ENCODE results near the gene UACA. TPM values are rescaled to one million over a fixed set of nuclear protein-coding genes. Genes with fewer than 3 reads are reported as not detected.

The UACA gene
- total and polyA plus RNA-seq, 9 of the 15 experiments (the other 6 are each of a cell fraction or from before 2014, with no cell fraction given), result 0.06 to 0.33 (median 0.15) TPM; not detected in 5

GRCh38 chr15:70766597-70766996 is 3.2 kb upstream of the UACA start:
- FAIRE-seq (no peak), DNase-seq (ENCODE audit: extremely low read depth in 1 of 4, low spot score in 3 of 4) (no peak), ATAC-seq (no peak)
- Histone ChIP-seq H3K9me3 (replicated peaks; ENCODE audit: control insufficient read depth, insufficient read depth, low read depth, low read length) (no peaks in the 10 kb centered on the region), H3K4me2 (ENCODE audit: insufficient read depth, low read length) (no peak overlapping the region), H3K4me3 (no peak overlapping the region), H3K36me3 (ENCODE audit: control insufficient read depth, insufficient read depth, low read length) (no peaks in the 10 kb centered on the region), H3K9me1 (ENCODE audit: control insufficient read depth, insufficient read depth, low read length) (no peaks in the 10 kb centered on the region), H3K79me2 (ENCODE audit: control insufficient read depth, insufficient read depth, low read length) (no peaks in the 10 kb centered on the region), H3K27me3 (ENCODE audit: control insufficient read depth in 2 of 2, insufficient read depth in 2 of 2, low read length in 2 of 2) (no peaks in the 10 kb centered on the region; a peak in 2 of 5 replicates), H3K27ac (ENCODE audit: extremely low read depth, low read depth, low read length) (no peak overlapping the region), H2AFZ (ENCODE audit: low read depth, low read length) (no peak overlapping the region), H3K4me1 (replicated peaks in 1 of 2; ENCODE audit: control insufficient read depth in 2 of 2, insufficient read depth in 2 of 2, low read length in 2 of 2) (peaks cover 0 to 11% of the 10 kb centered on the region in 2 experiments; a peak in 2 of 5 replicates), H3K9ac (ENCODE audit: insufficient read depth in 1 of 2, low read depth in 2 of 2, low read length in 2 of 2) (no peak overlapping the region), H4K20me1 (replicated peaks; ENCODE audit: control insufficient read depth, insufficient read depth, low read length) (no peaks in the 10 kb centered on the region)
- 0% methylated on average over 6 of the region's 6 CpGs for WGBS (ENCODE audit: insufficient coverage, low coverage, missing lambda C conversion rate)
- in situ Hi-C loops (cut with MboI), result no loop called here
- no TSS peak for BruUV-seq (replicated peaks)
- ChIA-PET POLR2A (no interaction called here), CTCF (ENCODE audit: low intra/inter-chr PET ratio) (no interaction called here)
- intact Hi-C loops (cut with micrococcal nuclease), result no loop called here
- TF ChIP-seq NCOA1 (IDR thresholded peaks at IDR 0.05; ENCODE audit: low read depth) (no peak), CXXC5 (CRISPR knock-in tag; IDR thresholded peaks at IDR 0.05) (no peak), MED1 (CRISPR knock-in tag; IDR thresholded peaks at IDR 0.05; ENCODE audit: borderline replicate concordance) (no peak), ZNF740 (CRISPR knock-in tag; IDR thresholded peaks at IDR 0.05) (no peak), ZNF740 (tag; IDR thresholded peaks at IDR 0.05) (no peak), ARHGAP35 (IDR thresholded peaks at IDR 0.05; ENCODE audit: partially characterized antibody) (no peak), IFI16 (CRISPR knock-in tag; IDR thresholded peaks at IDR 0.05) (no peak), ZFP36 (IDR thresholded peaks at IDR 0.05; ENCODE audit: low read depth, low read length, partially characterized antibody) (no peak), STAT6 (CRISPR knock-in tag; IDR thresholded peaks at IDR 0.05) (no peak), KDM5B (IDR thresholded peaks at IDR 0.05; ENCODE audit: insufficient replicate concordance, low read depth, low read length) (no peak), ZNF280B (CRISPR knock-in tag; IDR thresholded peaks at IDR 0.05) (no peak), SNIP1 (IDR thresholded peaks at IDR 0.05; ENCODE audit: low read depth) (no peak), RHOXF2B (CRISPR knock-in tag; conservative IDR thresholded peaks at IDR 0.05) (no peak)

Measured in K562 (cell line).